Measurements from ENCODE around the gene ITGA6.

ITGA6 gene

GRCh38 chr2:172416447-172417058 lies 10.8 kb upstream of the ITGA6 start:
- DNase-seq, result no peak

GRCh38 chr2:172420216-172420615 lies 7.2 kb upstream of the ITGA6 start:
- DNase-seq, result no peak

- DNase-seq, result no peak
Measured at GRCh38 chr2:172423160-172423559, 4.2 kb upstream of the ITGA6 start.

- DNase-seq, result no peak
Measured at GRCh38 chr2:172425336-172425735, 2.0 kb upstream of the ITGA6 start.

DNA sequence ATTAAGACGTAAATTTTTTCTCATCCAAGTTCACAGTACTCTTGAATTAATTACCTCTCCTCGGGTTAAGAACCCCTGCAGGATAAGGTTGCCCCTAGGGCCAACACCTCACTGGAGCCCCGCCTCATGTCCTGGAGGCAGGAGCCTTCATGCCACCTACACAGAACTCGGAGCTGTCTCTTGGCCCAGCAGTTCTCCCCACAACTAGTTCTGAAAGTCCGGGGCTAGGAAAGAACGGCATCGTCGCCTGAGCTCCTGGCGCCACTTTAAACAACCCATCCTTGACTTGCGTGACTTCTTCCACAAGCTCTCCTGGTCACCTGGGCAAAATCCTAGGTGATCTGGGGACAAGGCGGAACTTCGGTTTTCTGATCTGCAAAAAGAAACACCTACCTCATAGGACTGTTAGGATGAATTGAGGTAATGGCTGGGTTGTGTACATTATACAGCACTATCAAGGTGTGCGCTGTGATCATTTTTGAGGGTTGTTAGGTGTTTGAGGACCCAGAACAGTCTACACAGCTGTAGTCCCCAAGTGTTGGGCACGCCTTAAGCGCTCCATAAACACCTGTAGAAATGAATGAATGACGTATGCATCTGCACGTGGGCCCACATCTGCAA lies 641 bp upstream of the ITGA6 start:
- DNase-seq, result no peak

DNA sequence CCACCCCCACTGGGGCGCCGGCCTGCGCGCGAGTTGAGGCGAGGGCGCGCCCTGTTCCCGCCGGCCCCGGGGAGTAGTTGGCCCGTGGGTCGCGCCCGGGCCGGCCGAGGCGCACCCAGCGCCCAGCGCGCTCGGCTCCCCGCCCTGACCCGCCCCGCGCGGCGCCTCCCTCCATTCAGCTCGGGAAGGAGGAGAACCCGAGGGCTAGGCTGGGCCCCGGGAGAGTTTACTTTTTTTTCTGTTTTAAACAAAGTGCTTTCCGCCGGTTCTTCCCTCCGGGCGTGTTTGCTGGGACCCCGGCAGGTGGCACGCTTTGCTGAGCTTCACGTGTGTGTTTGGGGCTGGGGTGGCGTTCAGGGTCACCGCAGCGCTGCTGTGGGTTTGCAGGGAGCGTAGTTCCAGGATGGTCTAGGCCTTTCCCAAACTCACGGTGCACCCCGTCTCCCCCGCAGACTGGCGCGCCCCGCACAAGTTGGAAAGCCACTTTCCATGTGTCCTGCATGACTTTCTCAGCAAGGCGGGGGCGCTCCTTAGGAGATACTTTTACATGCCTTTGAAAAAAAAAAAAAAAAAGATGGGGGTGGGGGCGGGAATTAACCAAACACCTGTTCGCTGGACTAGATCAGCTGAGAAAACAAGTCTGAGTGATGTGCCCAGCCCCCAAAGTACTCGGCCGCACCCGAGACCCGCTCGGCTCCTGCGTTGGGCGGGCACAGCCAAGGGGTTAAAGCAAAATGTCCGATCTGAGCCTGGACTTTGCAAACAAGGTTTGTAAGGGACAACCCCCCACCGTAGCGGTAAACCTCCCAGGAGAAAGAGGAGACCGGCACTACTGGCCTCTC lies 825 bp downstream of the ITGA6 start:
- DNase-seq, result peak; percentile 66

GRCh38 chr2:172428832-172429210 lies 1.4 kb downstream of the ITGA6 start:
- DNase-seq, result no peak

DNA sequence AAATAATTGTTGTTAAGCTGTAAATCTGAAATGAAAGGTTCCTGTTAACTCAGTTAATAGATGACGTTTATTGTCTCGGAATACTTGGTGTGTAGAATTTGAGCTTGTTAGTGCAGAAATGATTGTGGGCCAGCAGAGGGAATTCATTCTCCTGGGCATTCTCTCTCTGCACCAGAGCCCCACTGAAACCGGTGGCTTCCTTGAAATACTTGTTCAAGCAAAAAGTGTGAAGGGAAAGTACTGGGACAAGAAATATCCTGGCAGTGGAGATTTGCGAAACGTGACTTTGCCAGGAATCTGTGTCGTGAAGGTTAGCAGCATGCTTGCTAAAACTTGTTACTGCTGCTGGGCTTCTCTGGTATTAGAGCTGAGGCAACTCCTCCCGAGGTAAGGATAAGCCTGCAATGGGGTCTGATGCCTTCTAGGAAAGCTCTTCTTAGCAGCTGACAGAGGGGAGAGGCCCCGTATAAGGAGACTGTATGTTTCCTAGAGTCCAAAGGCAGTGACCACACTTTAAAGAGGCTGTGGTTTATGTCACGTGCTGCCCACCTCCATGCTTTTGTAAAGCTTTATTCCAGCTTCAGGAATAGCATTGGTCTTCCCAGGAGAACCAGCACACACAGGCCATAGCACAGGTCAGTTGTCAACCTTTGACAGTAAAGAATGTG lies 2.0 kb downstream of the ITGA6 start:
- no peak for DNase-seq

GRCh38 chr2:172430027-172430426 lies 2.6 kb downstream of the ITGA6 start:
- no peak for DNase-seq

GRCh38 chr2:172430678-172431077 lies 3.3 kb downstream of the ITGA6 start:
- DNase-seq, result no peak

DNA sequence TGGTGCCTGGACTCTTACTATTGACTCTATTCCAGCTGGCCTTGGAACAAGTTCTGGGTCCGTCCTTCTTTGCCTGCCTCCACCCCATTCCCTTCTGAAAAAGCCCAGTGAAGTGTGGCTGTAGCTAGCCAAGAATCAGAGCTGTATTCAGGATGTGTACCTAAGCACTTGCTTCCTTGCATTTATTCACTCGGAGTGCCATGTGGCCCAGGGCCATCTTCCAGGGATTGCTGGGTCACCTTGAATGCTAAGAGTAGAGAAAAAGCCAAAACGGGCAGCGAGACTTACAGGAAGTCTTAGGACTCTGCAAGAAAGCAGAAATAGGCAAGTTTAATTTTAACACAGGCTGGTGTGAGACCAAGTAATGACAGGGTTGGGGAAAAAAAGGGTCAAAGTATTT lies 4.1 kb downstream of the ITGA6 start:
- DNase-seq, result no peak

- no peak for DNase-seq
Measured at GRCh38 chr2:172431993-172432392, 4.6 kb downstream of the ITGA6 start.

GRCh38 chr2:172433144-172433543 lies 5.8 kb downstream of the ITGA6 start:
- DNase-seq, result no peak

GRCh38 chr2:172434821-172435605 lies 7.6 kb downstream of the ITGA6 start:
- peak; percentile 26 for DNase-seq

GRCh38 chr2:172435606-172435911 lies 8.2 kb downstream of the ITGA6 start:
- DNase-seq, result no peak

DNA sequence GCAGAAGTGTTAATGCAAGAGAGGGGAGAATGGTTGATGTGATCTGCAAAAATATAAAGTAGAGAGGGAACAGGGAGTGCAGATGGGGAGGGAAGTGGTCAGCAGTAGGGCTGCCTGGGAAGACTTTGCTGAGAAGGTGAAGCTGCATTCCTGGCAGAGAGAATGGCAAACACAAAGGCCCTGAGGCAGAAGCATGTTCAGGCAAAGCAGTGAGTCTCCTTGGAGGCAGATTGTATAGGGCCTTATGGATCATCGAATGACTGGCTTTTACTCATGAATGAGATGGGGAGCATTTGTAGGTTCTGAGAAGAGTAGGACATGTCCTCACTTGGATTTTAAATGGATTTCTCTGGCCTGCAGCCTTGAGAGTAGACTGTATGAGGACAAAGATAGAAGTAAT lies 9.5 kb downstream of the ITGA6 start:
- DNase-seq, result no peak

GRCh38 chr2:172437419-172438341 lies 10.3 kb downstream of the ITGA6 start:
- peak; percentile 75 for DNase-seq

DNA sequence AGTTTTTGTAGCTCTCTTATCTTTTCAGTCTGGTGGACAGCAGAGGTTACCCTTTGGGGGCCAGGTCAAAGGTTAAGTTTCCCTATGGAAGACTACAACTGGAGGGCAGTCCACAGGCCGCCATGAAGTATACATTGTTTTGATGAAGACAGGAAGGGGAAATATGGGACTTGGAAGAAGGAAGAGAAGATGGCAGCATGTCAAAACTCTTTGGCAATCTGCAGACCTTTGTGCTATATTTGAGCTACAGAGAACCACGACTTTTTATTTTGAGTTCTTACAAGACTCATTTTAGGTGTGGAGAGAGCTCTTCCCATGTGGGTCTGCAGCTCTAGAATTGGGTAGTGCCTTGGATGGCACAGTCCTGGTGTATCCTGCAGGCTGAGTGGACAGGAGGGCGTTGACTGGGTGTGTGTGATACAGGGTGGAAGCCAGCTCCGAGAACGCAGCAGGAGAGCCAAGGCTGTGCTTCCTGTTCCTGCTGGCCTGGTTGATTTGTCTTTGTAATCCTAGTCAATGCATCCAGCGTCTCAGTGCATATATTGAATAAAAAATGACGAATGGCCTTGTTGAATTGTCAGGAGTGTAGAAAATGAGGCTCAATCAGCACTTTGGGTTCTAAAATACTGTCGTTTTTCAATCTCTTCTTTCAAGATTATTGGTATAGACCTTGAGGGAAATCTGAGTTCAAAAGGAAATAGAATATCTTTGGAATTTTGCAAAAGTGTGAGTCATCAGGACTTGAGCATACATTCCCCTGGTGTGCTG lies 11.5 kb downstream of the ITGA6 start:
- DNase-seq, result no peak

- no peak for DNase-seq
Measured at GRCh38 chr2:172439509-172439860, 12.1 kb downstream of the ITGA6 start.

GRCh38 chr2:172439911-172440310 lies 12.5 kb downstream of the ITGA6 start:
- no peak for DNase-seq

DNA sequence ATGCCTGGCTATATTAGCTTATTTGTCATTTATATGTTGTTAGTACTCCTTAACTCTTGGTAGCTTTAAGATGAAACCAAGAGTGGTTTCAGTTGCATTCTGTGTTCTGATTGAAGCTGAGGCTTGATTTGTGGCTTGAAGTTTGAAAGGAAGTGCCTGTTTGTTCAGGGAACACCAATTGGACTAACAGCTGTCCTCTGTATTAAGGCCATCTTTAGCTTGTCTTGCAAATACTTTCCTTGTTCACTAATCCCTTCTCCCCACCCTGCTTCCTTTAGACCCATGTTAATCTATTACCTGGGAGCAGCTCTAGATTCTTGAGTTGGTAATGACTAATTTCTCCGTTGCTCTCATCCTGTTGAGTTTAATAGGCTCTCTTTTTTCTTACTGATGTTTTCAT lies 13.4 kb downstream of the ITGA6 start:
- no peak for DNase-seq

Measured in stimulated activated CD4-positive, alpha-beta T cell treated with anti-CD3 and anti-CD28 coated beads, Interleukin-4, amount 100 ng/mL, for 24 hours (primary cell).